ENCODE results near the gene ZNF296. TPM values are rescaled to one million over a fixed set of nuclear protein-coding genes. Genes with fewer than 3 reads are reported as not detected.

ZNF296 gene
- total RNA-seq, 4 donors from 2014 or later = 0.27 TPM; not detected in 3

DNA sequence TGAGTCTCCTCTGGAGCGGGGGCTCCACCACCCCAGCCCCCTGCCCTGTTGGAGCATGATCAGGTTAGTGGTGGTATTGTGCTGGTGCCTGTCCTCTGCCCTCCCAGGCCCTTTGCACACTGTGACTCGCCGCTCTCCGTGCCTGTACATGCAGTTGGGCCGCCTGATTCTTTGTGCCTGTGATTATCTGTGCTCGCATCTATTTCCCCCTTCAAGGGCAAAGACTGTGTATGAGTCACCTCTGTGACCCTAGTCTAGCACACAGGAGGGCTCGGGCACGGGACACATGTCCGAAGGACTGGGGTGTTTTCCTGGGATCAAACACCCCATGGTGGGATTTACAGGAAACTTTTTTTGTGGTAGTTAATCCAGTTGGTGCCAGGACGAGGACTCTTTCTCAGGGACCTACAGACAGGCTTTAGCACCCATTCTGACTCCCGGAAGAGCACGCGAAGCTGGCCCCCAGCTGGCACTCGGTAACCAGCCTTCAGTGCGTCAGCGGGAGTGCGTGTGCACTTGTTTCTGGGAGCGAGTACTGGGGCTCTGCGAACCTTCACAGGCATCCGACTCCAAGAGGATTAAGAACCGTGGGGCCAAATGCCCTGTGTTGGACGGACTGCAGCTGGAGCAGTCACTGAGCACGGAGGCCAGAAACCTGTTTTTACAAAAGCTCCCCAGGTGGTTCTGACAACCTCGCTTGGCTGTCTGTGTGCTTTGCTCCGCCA, 23.4 kb upstream of the ZNF296 start:
- H3K27me3 ChIP-seq = no peaks in the 10 kb centered on the region
- no peaks in the 10 kb centered on the region for H3K36me3 ChIP-seq
- H3K4me1 ChIP-seq = peaks cover 14 to 28% of the 10 kb centered on the region in 2 donors
- no peaks in the 10 kb centered on the region for H3K9me3 ChIP-seq
- TF ChIP-seq CTCF (IDR thresholded peaks at IDR 0.05) (no peak), POLR2A (IDR thresholded peaks at IDR 0.05) (no peak)
- DNase-seq = no peak
- no peak overlapping the region for H3K4me3 ChIP-seq
- no peak overlapping the region for H3K27ac ChIP-seq
- intact Hi-C loops (cut with DNase I; ENCODE audit: low total_unique reads) = no loop called here

DNA sequence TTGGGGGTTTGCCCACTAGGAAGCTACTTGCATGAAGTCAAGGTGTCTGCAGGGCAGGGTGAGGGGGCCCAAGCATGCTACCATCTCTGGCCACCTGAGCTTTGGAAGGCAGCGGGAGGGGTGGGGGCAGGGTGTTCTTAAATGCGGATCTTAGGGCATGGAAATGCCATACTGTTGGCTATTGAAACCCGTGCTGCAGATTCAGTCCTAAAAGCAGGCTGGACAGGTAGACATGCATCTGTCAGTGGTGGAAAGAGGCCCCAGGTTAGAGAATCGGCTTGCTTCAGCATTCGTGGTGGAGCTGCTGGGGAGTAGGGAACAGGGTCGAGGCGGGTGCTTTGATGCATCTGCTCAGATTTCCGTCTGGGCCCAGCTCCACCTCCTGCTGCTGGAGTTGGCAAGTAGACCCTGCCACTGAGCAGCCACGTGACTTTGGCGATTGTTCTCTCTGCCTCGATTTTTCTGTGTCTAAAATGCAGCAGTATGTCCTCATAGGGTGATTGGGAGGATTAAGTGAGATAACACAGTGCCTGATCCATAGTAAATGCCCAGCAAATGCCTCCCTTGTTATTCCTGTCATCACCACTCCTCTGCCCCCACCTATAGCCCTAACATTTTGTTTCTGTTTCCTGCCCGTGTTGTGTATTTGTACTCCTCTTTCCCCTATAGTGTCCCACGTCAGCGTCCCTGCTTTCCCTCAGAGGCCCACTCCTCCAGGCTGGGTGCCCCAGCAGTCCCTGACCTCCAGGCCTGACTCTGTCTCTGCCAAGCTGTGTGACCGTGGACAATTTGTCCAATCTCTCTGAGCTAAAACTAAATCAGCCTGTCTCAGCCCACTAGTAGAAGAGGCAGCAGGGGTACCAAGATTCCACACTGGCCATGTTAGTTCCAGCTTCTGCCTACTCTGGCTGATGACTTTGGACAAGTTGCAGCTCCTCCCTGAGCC, 22.5 kb upstream of the ZNF296 start:
- peak in 1 of 2 donors; percentile 35 for DNase-seq
- TF ChIP-seq CTCF (IDR thresholded peaks at IDR 0.05) = no peak
- intact Hi-C loops (cut with DNase I; ENCODE audit: low total_unique reads) = no loop called here
- Histone ChIP-seq H3K4me3 (no peak overlapping the region), H3K27ac (peak overlapping the region in 1 of 2 donors; percentile 30), H3K4me1 (peaks cover 10 to 34% of the 10 kb centered on the region in 2 donors), H3K9me3 (no peaks in the 10 kb centered on the region), H3K27me3 (no peaks in the 10 kb centered on the region), H3K36me3 (no peaks in the 10 kb centered on the region)

DNA sequence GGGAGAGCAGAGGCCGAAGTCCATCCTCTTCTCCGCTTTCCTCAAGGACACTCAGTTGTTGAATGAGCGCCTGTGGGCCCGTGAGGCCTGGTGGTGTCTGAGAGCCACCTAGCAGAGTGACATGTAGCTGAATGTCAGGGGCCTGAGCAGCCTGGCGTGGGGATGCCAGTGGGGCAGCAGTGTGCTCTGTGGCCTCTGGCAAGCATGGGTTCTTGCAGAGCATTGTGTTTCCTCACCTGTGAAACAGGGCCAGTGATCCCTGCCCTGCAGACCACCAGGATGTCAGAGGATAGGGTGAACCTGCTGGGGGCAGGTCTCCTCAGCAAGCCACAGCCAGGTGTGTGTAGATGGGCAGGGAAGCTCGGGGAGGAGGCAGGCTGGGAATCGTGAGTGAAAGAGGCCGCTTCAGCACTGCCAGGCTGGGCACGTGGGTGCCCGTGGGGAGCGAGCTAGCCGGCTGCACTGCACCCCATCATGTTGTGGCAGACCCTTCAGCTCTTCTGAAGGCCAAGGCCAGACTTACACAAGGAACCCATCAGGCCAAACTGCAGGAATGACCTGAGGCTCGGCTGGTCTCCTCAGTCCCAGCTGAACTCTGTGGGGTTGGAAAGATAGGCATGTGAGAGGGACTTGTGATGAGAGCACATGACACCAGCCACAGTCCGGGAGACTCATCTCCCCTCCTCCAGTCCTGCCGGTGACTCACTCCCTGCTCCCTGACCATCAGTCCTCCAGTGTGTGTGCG, 21.7 kb upstream of the ZNF296 start:
- peak; percentile 46 to 50 for DNase-seq
- TF ChIP-seq CTCF (IDR thresholded peaks at IDR 0.05) (no peak), POLR2A (IDR thresholded peaks at IDR 0.05) (no peak)
- peak overlapping the region in 1 of 2 donors; percentile 63 for H3K27ac ChIP-seq
- no peaks in the 10 kb centered on the region for H3K27me3 ChIP-seq
- peaks cover 7 to 34% of the 10 kb centered on the region in 2 donors for H3K4me1 ChIP-seq
- H3K4me3 ChIP-seq = no peak overlapping the region
- H3K36me3 ChIP-seq = no peaks in the 10 kb centered on the region
- intact Hi-C loops (cut with DNase I; ENCODE audit: low total_unique reads) = no loop called here
- no peaks in the 10 kb centered on the region for H3K9me3 ChIP-seq

- H3K4me1 ChIP-seq = peaks cover 7 to 30% of the 10 kb centered on the region in 2 donors
- DNase-seq = no peak
- peak overlapping the region in 1 of 2 donors; percentile 63 for H3K27ac ChIP-seq
- H3K27me3 ChIP-seq = no peaks in the 10 kb centered on the region
- no peaks in the 10 kb centered on the region for H3K36me3 ChIP-seq
- H3K4me3 ChIP-seq = no peak overlapping the region
- TF ChIP-seq CTCF (IDR thresholded peaks at IDR 0.05) = no peak
- TF ChIP-seq POLR2A (IDR thresholded peaks at IDR 0.05) = no peak
- intact Hi-C loops (cut with DNase I; ENCODE audit: low total_unique reads) = no loop called here
- H3K9me3 ChIP-seq = no peaks in the 10 kb centered on the region
These were observed 21.1 kb upstream of the ZNF296 start for GRCh38 chr19:45097450-45097775.
